Fibroblast of skin of scalp (primary cell): ENCODE results near the gene PTH2.
"Not testable (repeated sequence)": the region's sequence is repeated elsewhere in the genome, so short reads cannot be mapped to it uniquely, and the experiment has no call there.

Experiments
- DNase-seq: peaks from one replicate; pipeline ENCODE4 v3.0.0-alpha.2; 2013

PTH2 gene

DNA sequence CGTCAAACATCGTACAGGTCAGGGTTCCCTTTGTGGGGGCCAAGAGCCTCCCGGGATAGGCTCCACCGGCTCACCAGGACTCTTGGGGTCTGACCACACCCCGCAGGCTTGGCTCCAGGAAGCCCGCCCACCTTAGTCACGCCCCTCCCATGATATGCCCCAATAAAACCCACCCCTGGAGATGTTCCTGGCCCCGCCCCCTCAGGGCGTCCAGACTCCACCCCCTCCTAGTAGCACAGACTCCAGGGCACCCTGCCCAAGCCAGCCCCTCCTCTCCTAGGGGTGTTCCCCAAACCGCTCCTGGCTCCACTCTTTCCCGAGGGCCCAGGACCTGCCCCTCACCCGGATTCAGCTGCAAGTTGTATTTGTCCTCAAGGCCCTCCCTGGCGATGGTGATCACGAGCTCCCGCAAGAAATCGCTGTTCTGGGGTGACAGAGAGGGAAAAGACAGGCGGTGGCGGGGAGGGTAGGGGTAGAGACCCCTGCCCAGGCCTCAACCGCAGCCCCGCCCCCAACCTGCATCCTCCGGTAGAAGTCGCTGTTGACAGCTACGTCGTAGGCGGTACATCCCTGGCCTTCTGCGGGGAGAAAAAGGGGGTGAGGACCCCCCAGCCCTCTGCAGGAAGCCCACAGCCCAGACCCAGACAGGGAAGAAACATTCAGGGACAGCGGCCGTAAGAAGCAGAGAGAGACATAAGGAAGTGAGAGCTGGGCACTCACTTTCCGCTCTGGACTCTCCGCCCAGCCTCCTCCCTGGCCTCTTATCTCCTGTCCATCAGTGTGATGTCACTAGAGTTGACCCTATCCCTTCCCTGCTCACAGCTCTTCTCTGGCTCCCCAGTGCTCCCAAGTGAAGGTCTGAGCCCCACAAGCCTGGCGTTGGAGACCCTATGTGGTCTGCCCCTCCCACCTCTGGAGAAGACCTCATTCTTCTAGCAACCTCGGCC, 24.5 kb upstream of the PTH2 start:
- peak; percentile 47 for DNase-seq

DNA sequence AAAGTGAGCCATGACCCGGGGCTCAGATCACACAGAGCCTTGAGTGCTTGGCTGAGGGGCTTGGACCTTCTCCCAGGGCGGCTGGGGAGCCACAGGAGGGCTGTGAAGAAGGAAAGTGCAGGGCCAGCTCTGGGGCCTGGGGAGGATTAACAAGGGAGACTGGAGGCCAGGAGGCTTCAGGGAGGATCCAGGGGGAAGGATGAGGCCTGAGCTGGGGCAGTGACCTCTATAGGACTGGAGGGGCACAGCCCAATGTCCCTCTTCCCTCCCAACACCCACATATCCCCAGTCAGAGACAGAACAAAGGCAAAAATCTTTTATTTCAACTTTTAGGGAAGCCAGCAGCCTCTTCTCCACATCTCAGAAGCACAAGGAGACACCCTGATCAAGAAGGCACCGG, 22.8 kb upstream of the PTH2 start:
- DNase-seq = no peak

DNA sequence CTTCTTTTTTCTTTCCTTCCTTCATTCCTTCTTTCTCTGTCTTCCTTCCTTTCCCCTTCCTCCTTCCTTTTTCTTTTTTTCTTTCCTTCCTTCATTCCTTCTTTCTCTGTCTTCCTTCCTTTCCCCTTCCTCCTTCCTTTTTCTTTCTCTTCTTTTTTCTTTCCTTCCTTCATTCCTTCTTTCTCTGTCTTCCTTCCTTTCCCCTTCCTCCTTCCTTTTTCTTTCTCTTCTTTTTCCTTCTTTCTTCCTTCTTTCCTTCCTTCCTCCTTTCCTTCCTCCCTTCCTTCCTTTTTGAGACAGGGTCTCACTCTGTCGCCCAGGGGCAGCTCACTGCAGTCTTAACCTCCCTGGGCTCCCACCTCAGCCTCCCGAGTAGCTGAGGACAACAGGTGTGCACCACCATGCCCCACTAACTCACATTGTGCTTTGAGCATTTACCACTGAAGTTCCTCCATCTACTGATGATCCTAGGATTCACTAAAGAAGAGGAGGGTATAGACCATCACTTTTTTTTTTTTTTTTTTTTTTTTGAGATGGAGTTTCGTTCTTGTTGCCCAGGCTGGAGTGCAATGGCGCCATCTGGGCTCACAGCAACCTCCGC, 21.0 kb upstream of the PTH2 start:
- not testable (repeated sequence) for DNase-seq

DNA sequence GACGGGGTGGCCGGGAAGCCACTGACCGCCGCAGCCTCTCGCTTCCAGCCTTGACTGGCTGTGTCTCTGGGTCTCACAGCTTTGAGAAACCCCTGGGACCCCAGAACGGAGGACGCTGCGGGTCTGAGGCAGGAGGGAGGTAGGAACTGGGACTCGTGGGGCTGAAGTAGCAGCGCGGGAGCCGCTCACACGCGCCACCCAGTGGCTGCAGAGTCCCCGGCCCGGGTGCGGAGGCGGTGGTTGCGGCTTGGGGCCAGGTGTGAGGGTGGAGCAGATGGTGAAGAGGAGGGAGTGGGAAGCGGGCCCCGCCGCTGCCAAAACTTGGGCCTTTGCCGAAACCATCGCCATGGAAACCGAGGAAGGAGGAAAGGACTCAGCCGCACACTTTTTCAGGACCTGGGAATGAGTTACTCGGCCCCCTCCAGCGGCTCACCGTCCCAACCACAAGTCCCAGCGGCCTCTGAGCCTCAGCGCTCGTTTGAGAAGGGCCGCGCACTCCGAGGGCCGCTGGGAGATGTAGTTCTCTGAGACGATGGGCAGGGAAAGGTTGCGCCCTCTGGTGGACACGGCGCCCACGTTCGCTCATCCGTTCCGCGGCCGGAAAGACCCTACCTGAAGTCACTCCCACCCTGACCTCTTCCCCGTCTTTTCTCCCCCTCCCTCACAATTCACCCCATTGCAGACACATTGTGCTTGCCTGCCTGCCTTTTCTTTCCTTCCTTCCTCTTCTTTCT, 20.3 kb upstream of the PTH2 start:
- peak; percentile 95 for DNase-seq

DNA sequence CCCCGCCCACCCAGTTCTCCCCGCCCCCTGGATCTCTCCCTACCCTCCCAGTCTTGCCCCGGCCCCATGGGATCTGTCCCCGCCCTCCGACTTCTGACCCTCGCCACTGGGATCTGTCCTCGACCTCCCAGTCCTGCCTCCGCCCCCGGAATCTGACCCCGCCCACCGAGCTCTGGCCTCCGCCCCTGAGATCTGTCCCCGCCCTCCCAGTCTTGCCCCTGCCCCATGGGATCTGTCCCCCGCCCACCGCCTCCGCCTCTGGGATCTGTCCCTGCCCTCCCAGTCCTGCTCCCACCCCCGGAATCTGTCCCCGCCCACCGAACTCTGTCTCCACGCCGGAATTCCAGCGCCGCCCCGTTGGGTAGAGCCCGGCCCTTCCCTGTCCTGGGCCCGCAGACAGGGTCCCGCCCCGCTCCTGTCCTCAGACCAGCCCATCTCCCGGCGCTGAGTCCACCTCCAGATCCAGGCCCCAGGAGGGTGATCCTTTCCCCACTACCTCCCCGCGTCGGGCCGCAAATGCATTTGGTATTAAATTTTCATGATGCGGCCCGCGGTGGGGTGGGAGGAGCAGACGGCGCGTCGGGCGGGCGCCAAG, 19.6 kb upstream of the PTH2 start:
- peak; percentile 93 for DNase-seq

DNA sequence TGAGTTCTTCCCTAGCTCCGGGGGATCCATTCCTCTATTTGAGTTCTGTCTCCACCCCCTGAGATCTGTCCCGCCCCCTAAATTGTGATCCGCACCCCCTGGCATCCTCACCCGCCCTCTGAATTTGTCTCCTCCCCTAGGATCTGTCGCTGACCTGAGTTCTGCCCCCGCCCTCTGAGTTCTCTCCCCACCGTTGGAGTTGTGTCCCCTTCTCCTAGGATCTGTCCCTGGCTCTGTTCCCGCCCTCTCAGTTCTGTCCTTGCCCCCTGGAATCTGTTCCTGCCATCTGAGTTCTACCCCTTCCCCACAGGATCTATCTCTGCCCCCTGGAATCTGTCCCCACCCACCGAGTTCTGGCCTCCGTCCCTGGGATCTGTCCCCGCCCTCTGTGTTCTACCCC, 19.1 kb upstream of the PTH2 start:
- no peak for DNase-seq

DNA sequence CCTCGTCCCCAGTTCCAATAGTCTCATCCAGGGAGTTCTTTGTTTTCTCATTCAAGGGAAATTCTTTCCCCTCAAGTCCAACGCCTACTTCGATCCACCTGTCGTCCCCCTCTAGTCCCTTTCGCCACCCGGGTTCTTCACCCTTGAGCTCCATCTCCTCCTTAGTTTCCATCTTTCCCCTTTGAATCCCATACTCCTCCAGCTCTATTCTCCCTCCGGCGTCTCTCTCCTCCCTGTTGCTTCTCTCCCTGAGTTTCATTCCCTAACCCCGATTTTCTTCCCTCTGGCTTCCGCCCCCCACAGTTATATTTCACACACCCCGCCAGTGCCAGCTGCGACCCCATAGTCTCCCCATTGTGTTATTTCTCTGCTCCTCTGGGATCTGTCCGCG, 18.7 kb upstream of the PTH2 start:
- DNase-seq = no peak

DNA sequence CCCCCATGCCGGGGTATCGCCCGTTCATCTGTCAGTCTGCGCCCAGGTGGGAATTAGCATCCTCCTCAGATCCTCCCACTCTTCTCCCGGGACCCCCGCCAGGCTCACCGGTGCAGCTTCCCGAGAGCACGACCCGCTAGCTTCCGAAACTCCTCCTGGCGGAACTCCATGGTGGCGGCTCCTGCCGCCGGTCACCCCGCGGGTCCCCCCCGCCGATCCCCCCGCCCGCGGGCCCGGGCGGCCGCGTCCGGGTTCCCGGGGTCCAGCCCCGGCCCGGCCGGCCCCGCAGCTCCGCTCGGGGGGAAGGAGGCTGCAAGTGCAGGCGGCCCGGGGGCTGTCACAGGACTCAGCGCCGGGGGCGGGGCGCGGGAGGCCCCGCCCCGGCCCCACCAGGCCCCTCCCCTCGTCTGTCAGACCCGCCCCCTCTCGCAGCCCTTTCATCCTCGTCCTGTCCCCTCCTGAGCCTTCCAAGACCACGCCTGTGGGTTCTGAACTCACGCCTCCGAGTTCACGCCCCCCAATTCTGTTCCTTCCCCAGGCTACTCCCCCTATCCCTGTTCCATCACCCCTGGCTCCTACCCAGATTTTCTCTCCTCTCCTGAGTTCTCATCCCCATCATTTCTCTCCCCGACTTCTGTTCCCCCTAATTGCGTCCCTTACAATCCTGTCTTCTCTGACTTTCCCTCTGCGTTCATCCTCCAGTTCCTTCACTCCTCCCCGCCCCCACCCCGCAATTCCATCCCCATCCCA, 18.1 kb upstream of the PTH2 start, which contains the start of gene SLC17A7:
Gene SLC17A7, minus strand, starts transcription at position 318 of the 750 bp plus-strand sequence. Its CDS starts 148 bp downstream, at position 170.
- DNase-seq = no peak

DNA sequence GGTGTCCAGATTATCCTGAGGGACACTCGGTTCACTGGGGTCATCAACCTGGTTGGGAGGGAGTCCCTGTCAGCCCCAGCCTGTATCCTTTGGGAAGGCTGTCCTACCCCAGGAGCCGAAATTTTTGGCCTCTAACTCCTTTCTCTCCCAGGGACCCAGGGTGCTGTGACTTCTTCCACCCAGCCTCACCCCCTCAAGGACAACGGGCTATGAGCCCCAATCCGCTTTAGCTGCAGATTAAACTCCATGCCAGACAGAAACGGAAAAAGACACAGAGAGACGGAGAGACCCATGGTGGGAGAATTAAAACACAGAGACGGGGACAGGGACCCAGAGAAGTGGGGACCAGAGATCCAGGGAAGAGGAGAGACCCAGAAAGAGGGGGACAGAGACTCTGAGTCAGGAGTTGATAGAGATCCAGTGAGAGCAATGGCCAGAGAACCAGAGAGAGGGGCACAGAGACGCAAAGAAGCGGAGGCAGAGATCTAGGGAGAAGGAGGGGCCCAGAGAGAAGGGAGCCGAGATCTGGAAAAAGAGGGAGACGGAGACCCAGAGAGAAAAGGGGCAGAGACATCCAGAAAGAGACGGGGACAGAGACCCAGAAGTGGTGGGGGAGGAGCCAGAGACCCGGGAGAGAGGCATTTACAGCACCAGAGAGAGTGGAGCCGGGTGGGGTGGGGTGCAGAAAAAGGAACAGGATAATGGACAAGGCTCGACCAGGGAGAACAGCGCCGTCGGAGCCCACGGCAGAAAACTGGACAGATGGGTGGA, 17.4 kb upstream of the PTH2 start:
- DNase-seq = no peak

DNA sequence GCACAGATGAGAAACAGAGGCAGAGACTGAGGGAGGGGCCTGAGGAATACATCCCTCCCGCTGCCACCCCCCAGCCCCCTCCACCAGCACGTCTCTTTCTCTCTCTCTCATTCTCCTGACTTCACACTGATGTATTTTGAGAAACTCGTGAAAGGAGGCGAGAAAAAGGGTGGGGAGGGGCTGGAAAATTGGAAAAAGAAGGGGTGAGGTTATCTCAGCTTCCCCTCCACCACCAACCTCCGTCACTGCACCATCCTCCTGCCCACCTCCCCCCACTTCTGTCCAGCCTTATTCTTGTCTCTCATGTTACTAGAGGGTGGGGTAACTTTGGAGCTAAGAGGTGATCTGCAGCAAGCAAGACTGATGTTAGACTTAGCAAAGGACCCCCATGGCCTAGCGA, 16.6 kb upstream of the PTH2 start:
- no peak for DNase-seq

DNA sequence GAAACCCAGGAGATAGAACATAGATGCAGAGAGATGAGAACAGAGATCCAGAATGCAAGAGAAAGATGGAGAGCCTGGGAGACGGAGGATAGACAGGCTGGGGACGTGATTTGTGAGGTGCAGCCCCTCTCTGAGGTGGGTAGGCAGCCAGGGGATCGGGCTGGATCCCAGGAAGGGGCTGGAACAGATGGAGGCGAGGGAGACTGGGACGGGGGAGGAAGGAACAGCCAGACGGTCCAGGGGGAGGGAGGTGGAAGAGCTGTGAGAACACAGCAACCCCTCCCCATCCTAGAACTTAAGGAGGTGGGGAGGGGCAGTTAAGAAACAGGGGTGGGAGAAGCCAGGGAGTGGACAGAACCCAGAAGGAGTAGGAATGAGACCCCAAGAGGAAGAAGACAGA, 15.0 kb upstream of the PTH2 start:
- DNase-seq = no peak

DNA sequence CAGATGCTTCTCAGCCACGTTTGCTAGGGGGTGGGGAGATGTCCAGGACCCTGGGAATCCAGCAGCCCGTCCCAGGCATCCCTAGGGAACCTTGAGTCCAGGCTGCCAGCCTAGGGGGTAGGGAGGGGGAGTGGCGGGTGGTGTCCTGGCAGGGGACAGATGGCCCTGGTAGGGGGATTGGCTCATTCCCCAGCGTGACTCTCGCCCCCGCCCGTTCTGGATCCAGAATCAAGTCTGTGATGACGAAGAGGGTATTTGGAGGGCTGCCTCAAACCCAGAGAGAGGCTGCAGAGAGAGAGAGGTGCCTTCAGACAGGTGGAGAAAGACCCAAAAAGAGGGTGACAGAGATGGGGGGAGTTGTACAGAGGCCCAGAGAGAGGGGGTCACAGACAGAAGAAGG, 14.0 kb upstream of the PTH2 start:
- no peak for DNase-seq

DNA sequence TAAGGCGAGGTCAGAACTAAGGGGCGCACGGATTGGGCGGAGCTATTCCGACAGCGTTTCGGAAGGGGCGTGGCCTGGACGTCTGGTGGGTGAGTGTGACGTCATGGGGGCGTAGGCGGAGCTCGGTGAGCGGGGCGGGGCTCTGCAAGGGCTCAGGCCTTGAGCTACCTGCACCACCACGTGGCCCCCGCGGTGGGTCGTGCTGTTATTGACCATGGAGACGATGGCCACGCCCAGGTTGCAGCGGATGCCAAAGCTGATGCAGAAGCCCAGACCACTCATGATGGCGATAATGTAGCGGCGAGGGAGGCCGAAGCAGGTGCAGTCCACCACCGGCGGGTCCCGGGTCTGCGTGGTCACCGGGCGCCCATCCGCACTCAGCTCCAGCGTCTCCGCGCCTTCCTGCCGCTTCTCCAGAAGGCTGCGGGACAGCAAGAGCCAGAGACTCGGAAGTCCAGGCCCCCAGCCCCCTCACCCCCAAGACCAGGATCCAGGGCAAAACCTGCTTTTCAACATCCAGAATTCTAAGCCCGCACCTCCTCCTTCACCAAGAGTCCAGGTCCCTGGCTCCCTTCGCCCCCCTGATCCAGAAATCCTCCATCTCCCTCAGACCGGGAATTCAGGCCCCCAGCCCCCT, 13.3 kb upstream of the PTH2 start:
- DNase-seq = no peak

DNA sequence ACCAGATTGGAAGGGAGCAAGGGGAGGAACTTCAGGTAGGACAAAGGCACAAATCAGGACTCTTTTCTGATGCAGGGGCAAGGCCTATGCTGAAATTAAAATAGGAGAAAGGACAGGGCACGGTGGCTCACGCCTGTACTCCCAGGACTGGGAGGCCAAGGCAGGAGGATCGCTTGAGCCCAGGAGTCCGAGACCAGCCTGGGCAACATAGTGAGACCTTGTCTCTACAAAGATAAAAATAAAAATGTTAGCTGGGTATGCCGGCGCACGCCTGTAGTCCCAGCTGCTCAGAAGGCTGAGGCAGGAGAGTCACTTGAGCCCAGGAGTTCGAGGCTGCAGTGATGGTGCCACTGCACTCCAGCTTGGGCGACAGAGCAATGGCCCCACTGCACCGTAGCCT, 12.4 kb upstream of the PTH2 start:
- DNase-seq = no peak

DNA sequence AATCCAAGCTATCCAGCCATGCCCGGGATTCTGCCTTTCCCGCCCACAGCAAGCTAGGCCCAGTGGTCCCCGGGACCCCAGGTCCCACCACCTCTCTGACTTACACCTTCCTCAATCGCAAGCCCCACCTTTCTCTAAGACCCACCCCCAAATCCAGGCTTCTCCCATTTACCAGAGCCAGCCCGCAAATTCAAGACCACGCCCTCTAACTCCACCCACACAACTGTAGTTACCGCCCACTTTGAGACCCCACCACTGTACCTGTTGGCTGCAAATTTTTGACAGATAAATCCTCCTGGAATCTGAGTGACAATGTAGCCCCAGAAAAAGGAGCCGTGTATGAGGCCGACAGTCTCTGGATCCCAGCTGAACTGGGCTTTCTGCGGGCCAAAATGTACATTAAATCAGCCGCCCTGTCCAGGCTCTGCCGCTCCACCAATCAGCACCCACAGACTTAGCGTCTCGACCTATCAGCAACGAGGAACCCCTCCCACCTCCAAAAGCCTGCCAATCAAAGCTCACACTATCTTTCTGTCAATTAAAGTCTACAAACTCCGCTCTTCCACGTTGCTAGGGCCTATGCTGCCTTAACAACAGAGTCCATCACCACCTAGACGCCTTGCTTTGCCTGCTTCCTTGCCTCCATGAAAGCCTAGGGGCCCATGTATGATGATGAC, 11.8 kb upstream of the PTH2 start:
- no peak for DNase-seq

DNA sequence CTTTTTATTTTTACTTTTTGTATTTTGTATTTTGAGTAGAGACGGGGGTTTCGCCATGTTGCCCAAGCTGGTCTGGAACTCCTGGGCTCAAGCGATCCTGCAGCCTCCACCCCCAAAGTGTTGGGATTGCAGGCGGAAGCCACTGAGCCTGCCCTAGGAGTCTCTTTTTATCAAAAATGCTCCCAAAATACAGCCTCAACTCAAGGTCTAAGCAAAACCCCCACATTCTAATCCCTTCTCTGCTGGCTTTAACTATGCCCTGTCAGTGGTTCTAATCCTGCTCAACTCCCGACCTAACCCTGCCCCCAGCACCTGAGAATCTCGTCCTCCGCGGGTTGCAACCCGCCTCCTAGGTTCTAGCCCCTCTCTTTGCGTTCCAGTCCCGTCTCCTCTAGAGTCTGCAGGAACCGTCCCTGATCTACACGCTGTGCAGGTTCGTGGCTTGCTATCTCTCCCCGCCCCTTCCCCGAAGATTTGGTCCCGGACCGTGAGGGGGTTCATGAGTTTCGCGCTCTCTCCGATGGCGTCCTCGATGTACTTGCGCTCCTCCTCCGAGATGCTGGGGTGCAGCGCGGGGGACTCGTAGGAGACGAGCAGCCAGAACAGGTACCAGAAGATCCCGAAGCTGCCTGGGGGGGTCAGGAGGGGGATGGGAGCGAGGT, 10.1 kb upstream of the PTH2 start:
- no peak for DNase-seq

DNA sequence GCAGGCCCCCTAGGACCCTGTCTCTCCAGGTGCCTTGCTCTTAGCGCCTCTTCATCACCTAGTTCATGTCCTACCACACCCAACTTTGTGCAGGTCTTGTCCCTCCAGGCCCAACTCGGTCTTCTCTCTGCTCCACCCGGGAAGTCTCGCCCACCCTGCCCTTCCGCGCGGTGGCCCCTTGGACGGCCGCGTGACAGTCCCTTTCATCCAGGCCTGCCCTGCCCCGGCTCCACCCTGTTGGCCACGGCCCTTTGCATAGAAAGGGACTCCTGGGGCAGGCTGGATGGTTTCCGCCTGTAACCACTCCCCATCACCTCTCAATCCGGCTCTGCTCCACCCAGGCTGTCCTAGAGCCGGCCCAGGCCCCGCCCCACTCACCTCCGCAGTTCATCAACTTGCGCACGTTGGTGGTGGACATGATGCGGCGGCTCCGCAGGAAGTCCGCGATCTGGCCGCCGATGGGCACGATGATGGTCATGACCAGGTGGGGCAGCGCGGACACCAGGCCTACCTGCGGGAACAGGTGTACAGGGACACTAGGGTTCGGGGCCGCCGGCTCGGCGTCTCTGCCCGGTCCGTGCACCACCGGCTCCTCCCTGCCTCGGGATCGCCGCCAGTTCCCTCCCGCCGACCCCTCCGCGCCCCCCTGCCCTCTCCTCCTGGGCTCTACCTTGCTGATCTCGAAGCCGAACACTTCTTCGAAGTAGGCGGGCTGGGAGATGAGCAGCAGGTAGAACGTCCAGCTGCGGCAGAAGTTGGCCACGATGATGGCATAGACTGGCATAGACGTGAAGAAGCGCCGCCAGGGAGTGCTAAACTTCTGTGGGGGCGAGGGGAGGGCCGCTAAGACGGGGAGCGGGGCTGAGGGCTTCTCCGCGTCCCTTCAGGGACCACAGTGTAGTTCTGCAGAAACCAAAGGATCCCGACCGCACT, 9.2 kb upstream of the PTH2 start:
- no peak for DNase-seq

DNA sequence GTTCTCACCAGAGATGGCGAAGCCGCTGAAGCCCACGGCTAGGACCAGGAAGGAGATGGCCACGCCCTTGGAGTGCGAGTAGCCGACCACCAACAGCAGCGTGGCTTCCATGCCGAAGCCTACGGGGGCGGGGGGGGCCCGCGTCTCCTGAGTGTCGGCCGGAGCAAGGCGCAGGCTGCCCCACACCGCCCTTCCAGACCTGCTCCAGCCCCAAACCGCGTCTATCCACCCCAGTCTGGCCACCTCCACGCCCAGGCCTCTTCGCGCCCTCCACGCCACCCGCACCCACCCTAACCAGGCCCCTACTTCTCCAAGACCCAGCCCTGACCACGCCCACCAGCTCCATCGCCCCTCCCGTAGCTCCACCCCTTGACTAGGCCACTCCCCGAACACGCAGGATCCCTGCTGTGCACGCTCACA, 8.1 kb upstream of the PTH2 start:
- no peak for DNase-seq
